Progenitor cell of endocrine pancreas (in vitro differentiated cells): ENCODE data around the gene STS. TPM values are rescaled to one million over a fixed set of nuclear protein-coding genes. Genes with fewer than 3 reads are reported as not detected.

Experiments
- DNase-seq: peaks from one replicate; pipeline ENCODE4 v3.0.0; 2021; ENCODE audit warnings: low spot score; ENCODE audit not compliant: unreplicated experiment
- H3K27ac Mint-ChIP-seq: 2 replicates; pipeline ENCODE4 v1.8.0; 2021; ENCODE audit warnings: mild to moderate bottlenecking, moderate library complexity, mixed read lengths
- H3K27me3 Mint-ChIP-seq: 2 replicates; pipeline ENCODE4 v1.8.0; 2021; ENCODE audit warnings: mixed read lengths
- H3K36me3 Mint-ChIP-seq: 2 replicates; pipeline ENCODE4 v1.8.0; 2022; ENCODE audit warnings: mixed read lengths; ENCODE audit not compliant: insufficient read depth
- H3K4me1 Mint-ChIP-seq: 2 replicates; pipeline ENCODE4 v1.8.0; 2021; ENCODE audit warnings: low read depth, mixed read lengths
- H3K4me3 Mint-ChIP-seq: 2 replicates; pipeline ENCODE4 v1.8.0; 2021; ENCODE audit warnings: low read depth, mild to moderate bottlenecking, moderate library complexity, mixed read lengths
- H3K9me3 Mint-ChIP-seq: 2 replicates; pipeline ENCODE4 v1.8.0; 2021; ENCODE audit warnings: low read depth, mixed read lengths
- CTCF ChIP-seq: fragments of 200-600 bp; sonication (generic); IDR thresholded peaks from one replicate; pipeline ENCODE4 v1.5.0; 2021; ENCODE audit warnings: antibody characterized with exemption, mild to moderate bottlenecking; ENCODE audit not compliant: unreplicated experiment
- total RNA-seq: library from RNA; stranded (reverse); gene quantifications from 2 replicates; pipeline ENCODE4 v1.2.1, GENCODE V29; 2021

The STS gene
- total RNA-seq, 1 donor from 2014 or later = 7.8 TPM

GRCh38 chrX:7134981-7135380 is 12.5 kb upstream of the STS start:
- H3K4me1 Mint-ChIP-seq = peaks cover 16% of the 10 kb centered on the region
- no peak for TF ChIP-seq CTCF
- peaks cover 7% of the 10 kb centered on the region for H3K36me3 Mint-ChIP-seq
- peaks cover 7% of the 10 kb centered on the region for H3K9me3 Mint-ChIP-seq
- no peak overlapping the region for H3K27ac Mint-ChIP-seq
- DNase-seq = no peak
- H3K27me3 Mint-ChIP-seq = no peaks in the 10 kb centered on the region
- no peak overlapping the region for H3K4me3 Mint-ChIP-seq

GRCh38 chrX:7139202-7140081 is 8.1 kb upstream of the STS start:
- DNase-seq = no peak
- Mint-ChIP-seq H3K4me1 (peaks cover 11% of the 10 kb centered on the region), H3K9me3 (no peaks in the 10 kb centered on the region), H3K27me3 (no peaks in the 10 kb centered on the region), H3K27ac (no peak overlapping the region), H3K36me3 (peaks cover 7% of the 10 kb centered on the region), H3K4me3 (no peak overlapping the region)
- TF ChIP-seq CTCF = no peak

- TF ChIP-seq CTCF = no peak
- DNase-seq = no peak
- H3K4me3 Mint-ChIP-seq = no peak overlapping the region
- H3K4me1 Mint-ChIP-seq = peaks cover 15% of the 10 kb centered on the region
- H3K9me3 Mint-ChIP-seq = no peaks in the 10 kb centered on the region
- H3K27me3 Mint-ChIP-seq = no peaks in the 10 kb centered on the region
- peaks cover 7% of the 10 kb centered on the region for H3K36me3 Mint-ChIP-seq
- no peak overlapping the region for H3K27ac Mint-ChIP-seq
Observed at GRCh38 chrX:7143076-7143475, 4.4 kb upstream of the STS start.

GRCh38 chrX:7143941-7144525 is 3.5 kb upstream of the STS start:
- Mint-ChIP-seq H3K36me3 (peaks cover 7% of the 10 kb centered on the region), H3K4me3 (no peak overlapping the region), H3K27ac (no peak overlapping the region), H3K4me1 (peaks cover 15% of the 10 kb centered on the region), H3K9me3 (no peaks in the 10 kb centered on the region), H3K27me3 (no peaks in the 10 kb centered on the region)
- TF ChIP-seq CTCF = no peak
- DNase-seq = no peak

- no peak for TF ChIP-seq CTCF
- Mint-ChIP-seq H3K4me1 (peaks cover 15% of the 10 kb centered on the region), H3K9me3 (no peaks in the 10 kb centered on the region), H3K36me3 (peaks cover 7% of the 10 kb centered on the region), H3K4me3 (no peak overlapping the region), H3K27me3 (no peaks in the 10 kb centered on the region), H3K27ac (no peak overlapping the region)
- no peak for DNase-seq
Observed at GRCh38 chrX:7145454-7145853, 2.1 kb upstream of the STS start.
